22Rv1 (cell line): ENCODE data around the gene CCDC149.

Experiments
- CTCF ChIP-seq: fragments of 450-650 bp; IDR thresholded peaks from 2 replicates; pipeline ENCODE4 v1.5.1; 2017; ENCODE audit warnings: mild to moderate bottlenecking
- ZFX ChIP-seq: fragments of 450-650 bp; IDR thresholded peaks from 2 replicates; pipeline ENCODE4 v1.6.1; 2017; ENCODE audit warnings: antibody characterized with exemption, borderline replicate concordance

GRCh38 chr4:24896056-24896455, 16.8 kb downstream of the CCDC149 start:
- no peak for TF ChIP-seq CTCF
- no peak for TF ChIP-seq ZFX
